Right cardiac atrium (tissue), 5 donors: Measurements from ENCODE around the gene PLCXD3. TPM values are rescaled to one million over a fixed set of nuclear protein-coding genes. Genes with fewer than 3 reads are reported as not detected.

Source experiments
- ATAC-seq, 2 donors: fragments of 200-7000 bp; cut with Tn5 transposase; one replicate each; pipeline versions ENCODE4 v1.8.0 to v1.9.1; 2020; ENCODE audit warnings: moderate library complexity in 2 of 2, mild to moderate bottlenecking in 1 of 2
- DNase-seq, 3 donors: peaks; one replicate each; pipeline ENCODE4 v3.0.0-alpha.2; 2020
- H3K27ac ChIP-seq: one replicate; pipeline ENCODE4 v1.5.1; 2013; ENCODE audit warnings: mild to moderate bottlenecking, low read length, control low read depth, moderate library complexity
- H3K27me3 ChIP-seq: one replicate; pipeline ENCODE4 v1.6.1; 2013; ENCODE audit not compliant: control insufficient read depth, insufficient read depth
- H3K4me1 ChIP-seq: one replicate; pipeline ENCODE4 v1.6.1; 2013; ENCODE audit warnings: low read length; ENCODE audit not compliant: control insufficient read depth, insufficient read depth
- H3K4me3 ChIP-seq: one replicate; pipeline ENCODE4 v1.5.1; 2013; ENCODE audit warnings: low read length, control low read depth
- H3K9me3 ChIP-seq: one replicate; pipeline ENCODE4 v1.6.1; 2013; ENCODE audit warnings: low read length; ENCODE audit not compliant: control insufficient read depth
- WGBS: extraction: QIAGEN DNeasy Blood & Tissue Kit; methylation state at CpG from one replicate; pipeline ENCODE4 v1.1.7; 2013; 5-methylcytosine and 5-hydroxymethylcytosine counted together
- intact Hi-C, 4 donors: fragments of 100-400 bp; cut with DNase I; formaldehyde crosslinking; loops; one replicate each; pipeline versions ENCODE4 v1.11.0 to v1.14.0; 2022 to 2023
- polyA plus RNA-seq: library from polyadenylated mRNA; stranded (reverse); fragments of 200-250 nt; gene quantifications from one replicate; pipeline ENCODE4 v1.2.3, GENCODE V29; 2013
- total RNA-seq, 4 donors: library from RNA; stranded (reverse); fragmentation: NEBNext Ultra II Directional; extraction: Animal tissue kit (Norgen Biotek cat#: 25700); gene quantifications; one replicate each; pipeline ENCODE4 v1.2.1, GENCODE V29; 2021
- donor health status: healthy with polysubstance abuse.
- donor health status: DM: no; HTN: yes; CAD: no.
- donor health status: DM: no; HTN: no; CAD: no.
- donor health status: DM: no; HTN: yes; CAD: no; lungs with severe emphysema.
- donor health status: DM: yes; HTN: yes; CAD: no.

PLCXD3 gene
- total and polyA plus RNA-seq, 5 donors = 32.7 to 87.4 (median 61.3) TPM

GRCh38 chr5:41286165-41286564, 224.2 kb downstream of the PLCXD3 start:
- WGBS = 34% methylated on average over 2 of the region's 2 CpGs
- Histone ChIP-seq H3K27me3 (no peaks in the 10 kb centered on the region), H3K27ac (no peak overlapping the region), H3K4me1 (no peaks in the 10 kb centered on the region), H3K9me3 (no peaks in the 10 kb centered on the region), H3K4me3 (no peak overlapping the region)
- DNase-seq (no peak), ATAC-seq (peak in 1 of 2 donors; percentile 48)
- intact Hi-C loops = no loop called here

- 88% methylated on average over 2 of the region's 2 CpGs for WGBS
- H3K27me3 ChIP-seq = no peaks in the 10 kb centered on the region
- DNase-seq (no peak), ATAC-seq (no peak)
- H3K4me3 ChIP-seq = no peak overlapping the region
- H3K27ac ChIP-seq = no peak overlapping the region
- H3K9me3 ChIP-seq = no peaks in the 10 kb centered on the region
- intact Hi-C loops = no loop called here
- H3K4me1 ChIP-seq = no peaks in the 10 kb centered on the region
Measured at GRCh38 chr5:41284938-41285337, 225.5 kb downstream of the PLCXD3 start.

GRCh38 chr5:41281215-41281810, 229.1 kb downstream of the PLCXD3 start:
- Histone ChIP-seq H3K27me3 (no peaks in the 10 kb centered on the region), H3K4me1 (no peaks in the 10 kb centered on the region), H3K27ac (no peak overlapping the region), H3K4me3 (no peak overlapping the region), H3K9me3 (no peaks in the 10 kb centered on the region)
- 74% methylated on average over 12 of the region's 12 CpGs for WGBS
- ATAC-seq (no peak), DNase-seq (no peak)
- intact Hi-C loops = no loop called here

GRCh38 chr5:41279040-41279439, 231.4 kb downstream of the PLCXD3 start:
- Histone ChIP-seq H3K27ac (no peak overlapping the region), H3K27me3 (no peaks in the 10 kb centered on the region), H3K4me3 (no peak overlapping the region), H3K4me1 (no peaks in the 10 kb centered on the region), H3K9me3 (no peaks in the 10 kb centered on the region)
- WGBS = 71% methylated on average over 2 of the region's 2 CpGs
- intact Hi-C loops = loop anchor here in 2 of 4 donors (10.0 kb wide), 3 partner anchors 246 to 566 kb away; partner anchors contain the start of gene C7 (in 1 of the 2)
- no peak for ATAC-seq
- DNase-seq = no peak

- Histone ChIP-seq H3K4me3 (no peak overlapping the region), H3K4me1 (no peaks in the 10 kb centered on the region), H3K9me3 (no peaks in the 10 kb centered on the region), H3K27ac (no peak overlapping the region), H3K27me3 (no peaks in the 10 kb centered on the region)
- no peak for ATAC-seq
- intact Hi-C loops = loop anchor here in 2 of 4 donors (10.0 kb wide), 3 partner anchors 247 to 567 kb away; partner anchors contain the start of gene C7 (in 1 of the 2)
- no peak for DNase-seq
- whole genome bisulfite sequencing = 65% methylated on average over 4 of the region's 4 CpGs
Measured at GRCh38 chr5:41277476-41278245, 232.7 kb downstream of the PLCXD3 start.

GRCh38 chr5:41275813-41276512, 234.4 kb downstream of the PLCXD3 start:
- Histone ChIP-seq H3K27me3 (no peaks in the 10 kb centered on the region), H3K9me3 (no peaks in the 10 kb centered on the region), H3K27ac (no peak overlapping the region), H3K4me1 (no peaks in the 10 kb centered on the region), H3K4me3 (no peak overlapping the region)
- WGBS = 85% methylated on average over 8 of the region's 8 CpGs
- intact Hi-C loops = loop anchor here in 2 of 4 donors (10.0 kb wide), 3 partner anchors 249 to 569 kb away; partner anchors contain the start of gene C7 (in 1 of the 2)
- ATAC-seq = no peak
- no peak for DNase-seq

GRCh38 chr5:41270423-41271251, 239.8 kb downstream of the PLCXD3 start:
- DNase-seq = peak in 2 of 3 donors; percentile 33 to 53
- Histone ChIP-seq H3K4me1 (no peaks in the 10 kb centered on the region), H3K4me3 (no peak overlapping the region), H3K27me3 (no peaks in the 10 kb centered on the region), H3K9me3 (no peaks in the 10 kb centered on the region), H3K27ac (no peak overlapping the region)
- 22% methylated on average over 2 of the region's 2 CpGs for WGBS
- intact Hi-C loops = loop anchor here in 3 of 4 donors (5.0 to 10.0 kb wide), 5 partner anchors 182 to 574 kb away; partner anchors contain the start of gene C7 (in 1 of the 3)
- ATAC-seq = peak; percentile 92 to 95

GRCh38 chr5:41268894-41269293, 241.5 kb downstream of the PLCXD3 start:
- intact Hi-C loops = loop anchor here in 2 of 4 donors (5.0 to 10.0 kb wide), 3 partner anchors 72 to 364 kb away; partner anchors contain the start of genes C7 (in 1 of the 2) and PLCXD3 (in 1 of the 2)
- no peak for ATAC-seq
- WGBS = 94% methylated on average over 1 of the region's 1 CpG

GRCh38 chr5:41266377-41266776, 244.0 kb downstream of the PLCXD3 start:
- 61% methylated on average over 2 of the region's 2 CpGs for WGBS
- Histone ChIP-seq H3K27me3 (no peaks in the 10 kb centered on the region), H3K4me3 (no peak overlapping the region), H3K9me3 (no peaks in the 10 kb centered on the region), H3K4me1 (peaks cover 3% of the 10 kb centered on the region), H3K27ac (no peak overlapping the region)
- DNase-seq (peak in 1 of 3 donors; percentile 71), ATAC-seq (no peak)
- intact Hi-C loops = loop anchor here in 2 of 4 donors (5.0 to 10.0 kb wide), 3 partner anchors 69 to 362 kb away; partner anchors contain the start of genes C7 (in 1 of the 2) and PLCXD3 (in 1 of the 2)

More at GRCh38 chr5:41268894-41269293, 241.5 kb downstream of the PLCXD3 start:
- no peaks in the 10 kb centered on the region for H3K9me3 ChIP-seq
- H3K27me3 ChIP-seq = no peaks in the 10 kb centered on the region
- H3K4me3 ChIP-seq = no peak overlapping the region
- DNase-seq = no peak
- no peak overlapping the region for H3K27ac ChIP-seq
- H3K4me1 ChIP-seq = peaks cover 2% of the 10 kb centered on the region

- intact Hi-C loops = loop anchor here in 1 of 4 donors (10.0 kb wide), 1 partner anchor 359 kb away; the partner anchor contains the start of gene C7
- 22% methylated on average over 3 of the region's 3 CpGs for WGBS
- peaks cover 3% of the 10 kb centered on the region for H3K4me1 ChIP-seq
- no peak overlapping the region for H3K4me3 ChIP-seq
- ATAC-seq (peak; percentile 91 to 98), DNase-seq (peak in 1 of 3 donors; percentile 49)
- H3K9me3 ChIP-seq = no peaks in the 10 kb centered on the region
- H3K27ac ChIP-seq = peak overlapping the region; percentile 30
- H3K27me3 ChIP-seq = no peaks in the 10 kb centered on the region
Measured at GRCh38 chr5:41264019-41264418, 246.4 kb downstream of the PLCXD3 start.
